ENCODE measurements around the gene NAT9. TPM values are rescaled to one million over a fixed set of nuclear protein-coding genes. Genes with fewer than 3 reads are reported as not detected.

Gene NAT9
- polyA plus RNA-seq, 4 donors, result 40.1 to 57.4 (median 44.6) TPM

DNA sequence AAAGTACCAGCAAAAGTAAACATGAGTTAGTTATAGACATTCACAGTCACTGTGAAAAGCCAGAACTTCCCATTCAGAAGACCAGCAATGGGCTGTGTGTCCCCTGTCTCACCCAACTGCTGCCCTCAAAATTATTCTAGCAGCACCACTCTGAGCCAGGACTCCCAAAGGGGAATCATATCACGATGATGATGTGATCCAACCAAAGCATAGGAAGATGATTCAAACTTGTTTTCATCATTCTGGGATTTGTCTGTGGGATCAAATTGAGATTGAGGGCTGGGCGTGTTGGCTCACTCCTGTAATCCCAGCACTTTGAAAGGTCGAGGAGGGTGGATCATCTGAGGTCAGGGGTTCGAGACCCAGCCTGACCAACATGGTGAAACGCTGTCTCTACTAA is 6.4 kb upstream of the NAT9 start:
- no peak for DNase-seq (ENCODE audit: low read depth in 4 of 4, low spot score in 3 of 4)

DNA sequence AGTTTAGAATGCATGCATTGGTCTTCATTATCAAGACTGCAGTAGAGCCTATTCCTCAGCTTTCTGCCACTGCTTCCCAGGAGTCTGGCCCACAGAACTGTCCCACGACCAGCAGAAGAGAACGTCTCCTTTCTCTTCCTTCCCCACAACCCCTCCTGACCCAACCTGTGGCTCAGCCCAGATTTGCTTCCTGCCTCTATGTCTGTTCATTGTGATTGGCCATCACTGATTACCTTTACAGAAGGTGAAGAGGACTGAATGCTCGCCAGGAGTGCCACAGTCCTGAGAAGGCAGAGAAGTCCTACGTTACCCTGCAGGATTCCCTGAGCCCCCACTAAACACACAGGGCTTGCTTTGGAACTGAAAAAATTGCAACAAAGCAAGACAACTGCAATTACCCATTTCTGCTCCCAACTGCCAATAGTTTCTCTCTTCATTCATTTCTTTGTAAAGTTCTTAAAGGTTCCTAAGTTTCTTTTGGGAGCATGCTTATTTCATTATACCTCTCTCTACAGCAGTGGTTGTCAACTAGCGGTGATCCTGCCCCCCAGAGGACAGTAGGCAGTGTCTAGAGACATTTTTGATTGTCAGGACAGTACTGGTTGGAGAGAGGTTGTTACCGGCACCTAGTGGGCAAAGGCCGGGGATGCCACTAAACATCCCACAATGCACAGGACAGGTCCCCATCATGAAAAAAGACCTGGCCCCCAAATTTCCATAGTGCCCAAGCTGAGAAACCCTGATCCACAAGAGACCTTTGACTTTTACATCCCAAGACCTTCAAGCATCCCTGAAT is 4.5 kb upstream of the NAT9 start:
- no peak for DNase-seq (ENCODE audit: low read depth in 4 of 4, low spot score in 3 of 4)

- no peak for DNase-seq (ENCODE audit: low read depth in 4 of 4, low spot score in 3 of 4)
Observed at GRCh38 chr17:74779948-74780400, 3.8 kb upstream of the NAT9 start.

GRCh38 chr17:74779501-74779900 is 3.4 kb upstream of the NAT9 start:
- DNase-seq (ENCODE audit: low read depth in 4 of 4, low spot score in 3 of 4), result no peak

DNA sequence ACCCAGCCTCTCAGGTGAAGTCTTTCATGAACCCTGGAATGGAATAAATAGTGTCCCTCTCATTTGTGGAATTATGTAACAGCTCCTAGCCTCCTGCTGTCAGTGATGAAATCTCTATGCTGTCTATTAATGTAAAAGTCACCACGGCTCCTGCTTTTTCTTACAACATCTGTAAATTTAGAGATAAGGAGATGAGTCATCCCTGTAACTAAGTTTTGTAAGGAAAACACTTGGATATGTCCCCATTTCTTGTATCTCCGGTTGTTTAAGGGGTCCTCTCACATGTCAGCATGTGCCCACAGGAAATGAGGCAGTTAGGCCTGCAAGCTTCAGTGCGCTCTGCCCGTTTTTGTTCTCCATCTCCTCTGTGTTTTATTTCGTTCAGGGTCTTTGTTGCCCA is 2.8 kb upstream of the NAT9 start:
- DNase-seq (ENCODE audit: low read depth in 4 of 4, low spot score in 3 of 4), result no peak

GRCh38 chr17:74777901-74778515 is 1.9 kb upstream of the NAT9 start:
- DNase-seq (ENCODE audit: low read depth in 4 of 4, low spot score in 3 of 4), result no peak

DNA sequence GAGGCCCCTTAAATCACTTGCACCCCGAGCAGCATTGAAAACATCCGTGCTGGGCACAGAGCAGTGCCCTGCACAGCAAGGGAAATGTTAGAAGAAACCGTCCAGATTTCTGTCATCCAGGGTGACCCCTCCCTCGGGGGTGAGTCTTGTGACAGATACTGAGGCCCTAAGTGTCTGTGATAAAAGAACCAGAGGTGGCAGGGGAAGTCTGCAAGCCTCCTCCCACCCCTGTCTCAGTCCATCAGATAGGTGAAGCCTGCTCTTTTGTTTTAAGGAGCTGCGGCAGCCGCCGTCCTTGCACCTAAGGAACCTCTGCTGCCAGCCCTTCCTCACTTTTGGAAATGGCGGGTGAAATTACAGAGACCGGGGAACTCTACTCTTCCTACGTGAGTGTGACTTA is 845 bp upstream of the NAT9 start:
- no peak for DNase-seq (ENCODE audit: low read depth in 4 of 4, low spot score in 3 of 4)

DNA sequence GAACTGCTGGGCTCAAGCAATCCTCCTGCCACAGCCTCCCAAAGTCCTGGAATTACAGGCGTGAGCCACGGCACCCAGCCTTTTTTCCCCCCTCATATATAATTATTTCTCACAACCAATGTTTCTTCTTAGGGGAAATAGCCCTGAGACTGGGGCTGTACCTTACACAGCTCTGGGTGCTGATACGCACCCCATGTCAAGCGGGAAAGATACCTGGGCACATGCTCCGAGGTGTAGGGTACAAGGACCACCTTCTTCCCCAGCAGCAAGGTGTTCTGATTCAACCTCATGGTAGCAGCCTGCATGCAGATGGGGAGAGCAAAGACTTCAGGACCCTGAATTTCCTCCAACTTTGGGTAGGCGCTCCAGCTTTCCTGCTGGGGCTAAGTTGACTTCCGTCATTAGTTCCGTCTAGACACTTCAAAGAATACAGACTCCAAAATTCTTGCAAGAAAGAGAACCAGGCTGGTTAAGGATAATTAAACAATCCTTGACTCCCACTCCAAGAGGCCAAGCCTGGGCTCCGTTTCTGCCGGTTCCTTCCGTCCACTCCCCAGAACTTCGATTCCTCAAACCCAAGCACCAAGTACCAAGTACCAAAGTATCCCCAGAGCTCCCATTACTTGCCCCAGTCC is 619 bp downstream of the NAT9 start:
- DNase-seq (ENCODE audit: low read depth in 4 of 4, low spot score in 3 of 4), result no peak

- DNase-seq (ENCODE audit: low read depth in 4 of 4, low spot score in 3 of 4), result no peak
Observed at GRCh38 chr17:74773871-74774286, 2.3 kb downstream of the NAT9 start.

GRCh38 chr17:74773414-74773813 is 2.7 kb downstream of the NAT9 start:
- no peak for DNase-seq (ENCODE audit: low read depth in 4 of 4, low spot score in 3 of 4)

- no peak for DNase-seq (ENCODE audit: low read depth in 4 of 4, low spot score in 3 of 4)
Observed at GRCh38 chr17:74772053-74772452, 4.1 kb downstream of the NAT9 start.

DNA sequence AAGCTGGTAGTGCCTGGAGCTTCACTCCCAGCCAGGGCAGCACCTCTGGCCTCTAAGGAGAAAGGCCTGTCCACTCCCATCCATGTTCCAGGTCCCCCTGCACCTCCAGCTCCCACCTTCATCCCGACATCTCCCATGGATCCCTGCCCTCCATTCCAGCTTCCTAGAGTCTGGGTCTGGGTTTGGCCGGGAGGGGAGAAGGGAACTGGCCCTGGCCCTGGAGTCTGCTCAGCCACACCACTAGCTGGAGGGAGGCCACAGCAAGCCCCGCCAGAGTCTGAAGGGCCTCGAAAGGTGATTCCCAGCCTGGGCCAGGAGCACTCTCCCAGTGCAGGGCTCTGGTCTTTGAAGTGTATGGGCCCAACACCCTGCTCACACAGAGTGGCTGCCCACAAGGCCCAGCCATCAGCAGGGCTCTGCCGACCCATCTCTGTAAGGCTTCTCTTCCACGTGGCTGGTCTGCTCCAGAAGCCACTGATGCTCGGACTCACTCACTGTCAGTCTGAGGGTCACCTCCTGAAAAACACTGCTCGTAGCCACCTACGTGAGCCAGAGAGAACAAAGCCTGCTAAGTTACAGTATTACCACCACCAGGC is 4.7 kb downstream of the NAT9 start:
- no peak for DNase-seq (ENCODE audit: low read depth in 4 of 4, low spot score in 3 of 4)

GRCh38 chr17:74770498-74771318 is 5.4 kb downstream of the NAT9 start:
- no peak for DNase-seq (ENCODE audit: low read depth in 4 of 4, low spot score in 3 of 4)

DNA sequence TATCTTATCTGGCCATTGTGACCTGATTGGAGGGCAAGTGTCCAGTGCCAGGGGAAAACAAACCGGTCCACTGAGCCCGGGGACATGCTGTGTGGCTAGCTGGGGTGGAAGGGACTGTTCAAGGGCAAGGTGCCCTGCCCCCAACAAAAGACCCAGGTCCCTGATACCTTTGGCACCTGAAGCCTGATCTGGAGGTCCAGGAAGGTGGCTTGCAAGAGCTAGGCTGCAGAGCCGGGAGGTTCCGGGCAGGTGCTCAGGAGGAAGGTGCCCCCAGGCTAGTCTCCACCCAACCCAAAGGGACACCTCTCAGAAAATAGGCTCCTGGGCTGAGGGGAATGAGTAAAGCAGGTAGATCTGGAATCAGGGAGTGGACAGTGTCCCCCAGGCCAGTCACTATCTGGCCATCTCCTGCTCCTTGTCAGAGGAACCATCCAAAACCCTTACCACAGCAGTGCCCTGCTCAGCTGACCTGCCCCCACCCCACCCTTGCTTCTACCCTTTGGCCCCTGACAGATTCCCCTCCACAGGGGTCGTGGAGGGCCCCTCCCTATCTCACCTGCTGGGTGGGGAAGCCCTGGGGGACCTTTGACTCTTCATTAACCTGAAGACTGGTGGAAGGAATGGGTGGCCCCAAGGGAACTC is 6.2 kb downstream of the NAT9 start:
- no peak for DNase-seq (ENCODE audit: low read depth in 4 of 4, low spot score in 3 of 4)

- no peak for DNase-seq (ENCODE audit: low read depth in 4 of 4, low spot score in 3 of 4)
Observed at GRCh38 chr17:74769266-74769855, 6.8 kb downstream of the NAT9 start.

DNA sequence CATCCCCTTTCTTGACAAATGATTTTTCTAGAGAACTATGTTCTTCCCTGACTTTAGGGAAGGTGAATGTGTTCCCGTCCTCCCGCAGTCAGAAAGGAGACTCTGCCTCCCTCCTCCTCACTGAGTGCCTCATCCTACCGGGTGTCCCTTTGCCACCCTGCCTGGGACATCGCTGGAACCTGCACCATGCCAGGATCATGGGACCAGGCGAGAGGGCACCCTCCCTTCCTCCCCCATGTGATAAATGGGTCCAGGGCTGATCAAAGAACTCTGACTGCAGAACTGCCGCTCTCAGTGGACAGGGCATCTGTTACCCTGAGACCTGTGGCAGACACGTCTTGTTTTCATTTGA is 7.4 kb downstream of the NAT9 start:
- no peak for DNase-seq (ENCODE audit: low read depth in 4 of 4, low spot score in 3 of 4)

DNA sequence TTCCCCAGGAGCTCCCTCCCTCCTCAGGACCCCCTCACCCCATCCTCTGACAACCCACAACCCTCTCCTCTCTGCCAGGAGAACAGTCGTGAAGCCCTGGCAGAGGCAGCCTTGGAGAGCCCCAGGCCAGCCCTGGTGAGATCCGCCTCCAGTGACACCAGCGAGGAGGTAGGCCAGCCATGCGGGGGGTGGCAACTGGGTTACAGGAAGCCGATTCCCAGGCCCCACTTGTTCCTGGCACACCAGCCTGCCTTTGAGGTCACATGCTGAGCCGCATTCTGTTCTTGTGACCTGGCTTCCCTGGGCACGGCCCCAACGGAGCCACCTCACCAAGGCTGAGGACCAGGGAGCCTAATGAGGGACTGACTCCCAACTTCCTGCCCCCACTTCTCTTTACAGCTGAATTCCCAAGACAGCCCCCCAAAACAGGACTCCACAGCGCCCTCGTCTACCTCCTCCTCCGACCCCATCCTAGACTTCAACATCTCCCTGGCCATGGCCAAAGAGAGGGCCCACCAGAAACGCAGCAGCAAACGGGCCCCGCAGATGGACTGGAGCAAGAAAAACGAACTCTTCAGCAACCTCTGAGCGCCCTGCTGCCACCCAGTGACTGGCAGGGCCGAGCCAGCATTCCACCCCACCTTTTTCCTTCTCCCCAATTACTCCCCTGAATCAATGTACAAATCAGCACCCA is 7.9 kb downstream of the NAT9 start:
- DNase-seq (ENCODE audit: low read depth in 4 of 4, low spot score in 3 of 4), result no peak

DNA sequence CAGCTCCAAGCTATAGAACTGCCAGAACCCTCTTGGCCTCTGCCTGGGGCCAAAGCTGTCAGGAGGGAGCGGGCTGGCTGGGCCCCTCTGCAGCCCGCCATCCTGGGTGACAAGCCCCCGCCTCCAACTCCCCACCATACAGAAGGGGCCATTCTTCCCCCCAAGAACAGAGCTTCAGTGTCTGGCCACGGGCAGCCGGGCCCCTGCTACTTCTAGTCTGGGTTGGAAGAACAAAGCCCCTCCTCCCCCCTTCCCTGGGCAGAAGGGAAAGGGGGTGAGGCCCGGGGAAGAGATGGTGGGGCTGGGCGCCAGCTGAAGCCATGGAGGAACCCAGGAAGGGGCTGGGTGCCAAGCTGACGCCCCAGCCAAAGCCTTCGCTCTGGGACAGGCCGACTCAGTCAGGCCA is 9.0 kb downstream of the NAT9 start:
- DNase-seq (ENCODE audit: low read depth in 4 of 4, low spot score in 3 of 4), result no peak

GRCh38 chr17:74766413-74766812 is 9.7 kb downstream of the NAT9 start:
- no peak for DNase-seq (ENCODE audit: low read depth in 4 of 4, low spot score in 3 of 4)
